ENCODE data around the gene MEGF6.

The MEGF6 gene

GRCh38 chr1:3529099-3529729 is 82.1 kb downstream of the MEGF6 start:
- POLR2A ChIA-PET, result no interaction called here
- no peak overlapping the region for H3K4me3 ChIP-seq (ENCODE audit: low read depth, low read length)
- CTCF ChIA-PET, result interaction anchor here (0.7 to 3.6 kb wide), 4 partner anchors 7 to 91 kb away, joined by 3 to 21 read pairs (median 10); no protein-coding TSS in a partner anchor
- TF ChIP-seq CTCF (IDR thresholded peaks at IDR 0.05; ENCODE audit: insufficient read depth, low read length, missing control alignments), result no peak
- DNase-seq (ENCODE audit: low read depth, low spot score), result no peak

GRCh38 chr1:3527774-3528173 is 83.5 kb downstream of the MEGF6 start:
- ChIA-PET POLR2A (no interaction called here), CTCF (interaction anchor here (3.6 kb wide), 1 partner anchor 10 kb away, joined by 21 read pairs; no protein-coding TSS in a partner anchor)
- H3K4me3 ChIP-seq (ENCODE audit: low read depth, low read length), result no peak overlapping the region
- no peak for DNase-seq (ENCODE audit: low read depth, low spot score)
- TF ChIP-seq CTCF (IDR thresholded peaks at IDR 0.05; ENCODE audit: insufficient read depth, low read length, missing control alignments), result no peak

- no peak for DNase-seq (ENCODE audit: low read depth, low spot score)
- TF ChIP-seq CTCF (IDR thresholded peaks at IDR 0.05; ENCODE audit: insufficient read depth, low read length, missing control alignments), result no peak
- ChIA-PET POLR2A (no interaction called here), CTCF (interaction anchor here (0.9 kb wide), 1 partner anchor 17 kb away, joined by 3 read pairs; no protein-coding TSS in a partner anchor)
- H3K4me3 ChIP-seq (ENCODE audit: low read depth, low read length), result no peak overlapping the region
Observed at GRCh38 chr1:3525551-3526482, 85.5 kb downstream of the MEGF6 start.

GRCh38 chr1:3524556-3525203 is 86.6 kb downstream of the MEGF6 start:
- DNase-seq (ENCODE audit: low read depth, low spot score), result no peak
- no peak for TF ChIP-seq CTCF (IDR thresholded peaks at IDR 0.05; ENCODE audit: insufficient read depth, low read length, missing control alignments)
- POLR2A ChIA-PET, result no interaction called here
- CTCF ChIA-PET, result interaction anchor here (0.9 to 1.0 kb wide), 2 partner anchors 18 to 95 kb away, joined by 3 read pairs; no protein-coding TSS in a partner anchor
- no peak overlapping the region for H3K4me3 ChIP-seq (ENCODE audit: low read depth, low read length)

- ChIA-PET CTCF (interaction anchor here (1.0 kb wide), 1 partner anchor 96 kb away, joined by 3 read pairs; no protein-coding TSS in a partner anchor), POLR2A (no interaction called here)
- no peak overlapping the region for H3K4me3 ChIP-seq (ENCODE audit: low read depth, low read length)
- no peak for TF ChIP-seq CTCF (IDR thresholded peaks at IDR 0.05; ENCODE audit: insufficient read depth, low read length, missing control alignments)
- no peak for DNase-seq (ENCODE audit: low read depth, low spot score)
Observed at GRCh38 chr1:3523980-3524379, 87.3 kb downstream of the MEGF6 start.

Measured in AG04449 (cell line).